Activated CD4-positive, alpha-beta memory T cell treated with anti-CD3 and anti-CD28 coated beads for 36 hours (primary cell): Measurements from ENCODE around the gene JUNB. TPM values are rescaled to one million over a fixed set of nuclear protein-coding genes. Genes with fewer than 3 reads are reported as not detected.

Experiments
- CTCF ChIA-PET: fragments of 350-600 bp; sonication (Branson Sonifier 250); formaldehyde crosslinking; loops from one replicate; lab custom pipeline; 2021; ENCODE audit warnings: antibody characterized with exemption, inconsistent platforms; lab: Charles Lee
- POLR2A ChIA-PET: fragments of 350-600 bp; sonication (Branson Sonifier 250); formaldehyde crosslinking; loops from one replicate; lab custom pipeline; 2021; ENCODE audit warnings: antibody characterized with exemption; lab: Charles Lee
- DNase-seq: peaks from one replicate; pipeline ENCODE4 v3.0.0-alpha.2; 2020
- H3K27ac Mint-ChIP-seq: one replicate; pipeline ENCODE4 v1.8.0; 2021; ENCODE audit warnings: mixed read lengths
- H3K27me3 Mint-ChIP-seq: one replicate; pipeline ENCODE4 v1.8.0; 2021; ENCODE audit warnings: mixed read lengths
- H3K36me3 Mint-ChIP-seq: one replicate; pipeline ENCODE4 v1.8.0; 2021; ENCODE audit warnings: mixed read lengths
- H3K4me1 Mint-ChIP-seq: one replicate; pipeline ENCODE4 v1.8.0; 2021; ENCODE audit warnings: low read depth, mixed read lengths
- H3K4me3 Mint-ChIP-seq: one replicate; pipeline ENCODE4 v1.8.0; 2021; ENCODE audit warnings: mild to moderate bottlenecking, mixed read lengths
- H3K9me3 Mint-ChIP-seq: one replicate; pipeline ENCODE4 v1.8.0; 2021; ENCODE audit warnings: mixed read lengths
- intact Hi-C: fragments of 100-400 bp; cut with micrococcal nuclease; formaldehyde crosslinking; loops from one replicate; pipeline ENCODE4 v1.15.1; 2023
- total RNA-seq, 2 experiments: library from RNA; stranded (reverse); gene quantifications; one replicate each; pipeline ENCODE4 v1.2.3, GENCODE V29; 2021

Gene JUNB
- total RNA-seq, result 100 to 1,000 TPM; 409 to 411 TPM

DNA sequence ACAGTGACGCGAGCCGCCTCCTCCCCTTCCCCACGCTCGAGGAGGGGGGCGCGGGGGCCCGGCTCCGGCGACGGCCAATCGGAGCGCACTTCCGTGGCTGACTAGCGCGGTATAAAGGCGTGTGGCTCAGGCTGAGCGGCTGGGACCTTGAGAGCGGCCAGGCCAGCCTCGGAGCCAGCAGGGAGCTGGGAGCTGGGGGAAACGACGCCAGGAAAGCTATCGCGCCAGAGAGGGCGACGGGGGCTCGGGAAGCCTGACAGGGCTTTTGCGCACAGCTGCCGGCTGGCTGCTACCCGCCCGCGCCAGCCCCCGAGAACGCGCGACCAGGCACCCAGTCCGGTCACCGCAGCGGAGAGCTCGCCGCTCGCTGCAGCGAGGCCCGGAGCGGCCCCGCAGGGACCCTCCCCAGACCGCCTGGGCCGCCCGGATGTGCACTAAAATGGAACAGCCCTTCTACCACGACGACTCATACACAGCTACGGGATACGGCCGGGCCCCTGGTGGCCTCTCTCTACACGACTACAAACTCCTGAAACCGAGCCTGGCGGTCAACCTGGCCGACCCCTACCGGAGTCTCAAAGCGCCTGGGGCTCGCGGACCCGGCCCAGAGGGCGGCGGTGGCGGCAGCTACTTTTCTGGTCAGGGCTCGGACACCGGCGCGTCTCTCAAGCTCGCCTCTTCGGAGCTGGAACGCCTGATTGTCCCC, at the start of gene JUNB:
JUNB (plus strand) TSS at position 142 of the 706 bp plus-strand sequence; CDS start at position 428, 286 bp downstream.
- ChIA-PET POLR2A (interaction anchor here (0.9 to 5.5 kb wide), 17 partner anchors 9 to 1055 kb away, joined by 3 to 89 read pairs (median 5); partner anchors contain the start of genes HOOK2, RAD23A, THSD8 and TNPO2), CTCF (interaction anchor here (0.7 to 18.0 kb wide), 8 partner anchors 9 to 174 kb away, joined by 3 to 636 read pairs (median 6); partner anchors contain the start of genes HOOK2 and TNPO2)
- no peaks in the 10 kb centered on the region for H3K9me3 Mint-ChIP-seq
- intact Hi-C loops, result loop anchor here (1.0 to 5.0 kb wide), 9 partner anchors 9 to 1056 kb away; partner anchors contain the start of genes CALR, GET3, IER2 and STX10
- peaks cover 30% of the 10 kb centered on the region for H3K36me3 Mint-ChIP-seq
- H3K27ac Mint-ChIP-seq, result peak within 1 kb of the TSS; percentile 99
- peaks cover 32% of the 10 kb centered on the region for H3K4me1 Mint-ChIP-seq
- peak; percentile 98 for DNase-seq
- H3K27me3 Mint-ChIP-seq, result no peaks in the 10 kb centered on the region
- peak within 1 kb of the TSS; percentile 94 for H3K4me3 Mint-ChIP-seq

DNA sequence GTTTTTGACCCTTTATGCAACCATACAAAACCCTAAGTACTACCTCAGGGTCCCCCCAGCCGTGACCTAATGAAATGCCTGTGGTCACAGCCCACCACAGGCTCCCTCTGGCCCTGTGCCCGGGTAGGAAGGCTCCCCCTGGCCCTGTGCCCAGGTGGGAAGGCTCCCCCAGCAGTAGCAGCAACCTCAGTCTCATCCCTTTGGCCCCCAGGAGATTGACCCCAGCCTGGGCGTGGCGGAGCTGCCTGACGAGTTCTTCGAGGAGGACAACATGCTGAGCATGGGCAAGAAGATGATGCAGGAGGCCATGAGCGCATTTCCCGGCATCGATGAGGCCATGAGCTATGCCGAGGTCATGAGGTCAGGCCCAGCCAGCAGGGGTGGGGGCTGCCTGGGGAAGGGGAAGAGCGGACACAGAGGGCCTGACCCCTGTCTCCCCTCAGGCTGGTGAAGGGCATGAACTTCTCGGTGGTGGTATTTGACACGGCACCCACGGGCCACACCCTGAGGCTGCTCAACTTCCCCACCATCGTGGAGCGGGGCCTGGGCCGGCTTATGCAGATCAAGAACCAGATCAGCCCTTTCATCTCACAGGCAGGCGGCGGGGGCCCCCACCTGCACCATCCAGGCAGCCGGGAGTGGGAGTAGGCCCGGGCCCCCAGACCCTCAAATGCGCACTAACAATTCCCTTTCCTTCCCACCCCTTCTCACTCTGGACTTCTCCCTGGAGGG, 46.0 kb upstream of the JUNB start:
- Mint-ChIP-seq H3K27me3 (no peaks in the 10 kb centered on the region), H3K4me3 (no peak overlapping the region), H3K36me3 (peaks cover 36% of the 10 kb centered on the region), H3K27ac (no peak overlapping the region), H3K4me1 (peaks cover 4% of the 10 kb centered on the region), H3K9me3 (peaks cover 7% of the 10 kb centered on the region)
- ChIA-PET CTCF (interaction anchor here (0.6 to 5.8 kb wide), 3 partner anchors 11 to 19 kb away, joined by 3 to 40 read pairs (median 4); no protein-coding TSS in a partner anchor), POLR2A (no interaction called here)
- intact Hi-C loops, result no loop called here
- no peak for DNase-seq

DNA sequence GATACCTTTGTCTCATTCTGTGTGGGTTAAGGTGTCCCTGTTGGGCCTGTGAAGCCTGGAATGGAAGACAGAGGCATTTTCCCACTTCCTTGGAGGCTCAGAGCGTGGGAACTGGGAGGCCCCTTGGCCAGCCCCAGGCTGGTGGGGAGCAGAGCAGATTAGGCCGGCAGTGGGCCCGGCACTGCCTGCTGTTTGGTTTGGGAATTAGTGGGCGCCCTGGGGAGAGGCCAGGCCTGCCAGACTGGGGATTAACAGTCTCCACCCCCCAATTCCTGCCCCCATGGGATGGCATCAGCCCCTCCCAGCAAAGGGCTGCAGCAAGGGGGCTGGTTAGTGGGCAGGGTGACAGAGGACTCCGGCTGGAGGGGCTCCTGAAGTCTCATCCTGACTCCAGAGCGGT, 42.8 kb upstream of the JUNB start:
- ChIA-PET POLR2A (interaction anchor here (0.5 kb wide), 1 partner anchor 131 kb away, joined by 5 read pairs; no protein-coding TSS in a partner anchor), CTCF (interaction anchor here (1.1 to 5.8 kb wide), 2 partner anchors 8 to 18 kb away, joined by 4 to 40 read pairs; no protein-coding TSS in a partner anchor)
- Mint-ChIP-seq H3K4me1 (peaks cover 4% of the 10 kb centered on the region), H3K27me3 (peaks cover 7% of the 10 kb centered on the region), H3K36me3 (peaks cover 25% of the 10 kb centered on the region), H3K9me3 (peaks cover 7% of the 10 kb centered on the region), H3K4me3 (no peak overlapping the region), H3K27ac (no peak overlapping the region)
- DNase-seq, result no peak
- intact Hi-C loops, result no loop called here

DNA sequence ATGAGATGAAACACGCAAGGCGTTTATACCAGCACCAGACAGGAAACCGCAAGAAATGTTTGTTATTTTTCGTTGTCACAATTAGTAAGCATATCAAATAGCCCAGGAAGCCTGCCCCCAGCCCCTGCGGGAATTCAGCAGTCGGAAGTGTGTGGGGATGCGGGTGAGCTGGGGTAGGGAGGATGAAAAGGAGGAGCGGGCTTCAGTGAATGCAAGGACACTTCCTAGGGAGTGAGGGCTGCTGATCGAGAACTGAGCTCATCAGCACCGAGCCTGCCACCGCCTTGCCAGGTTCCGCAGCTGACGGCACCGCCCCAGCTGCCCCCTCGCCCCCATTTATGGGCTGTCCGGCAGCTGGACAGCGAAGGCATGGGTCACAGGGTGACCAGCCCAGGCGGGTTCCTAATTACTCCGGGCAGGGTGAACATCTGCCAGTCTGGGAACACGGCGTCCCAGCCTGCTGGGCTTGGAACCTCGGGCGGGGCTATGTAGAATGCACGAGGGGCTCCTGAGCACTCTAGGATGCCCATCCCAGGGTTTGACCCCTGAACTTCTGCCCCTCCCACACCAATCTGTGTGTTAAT, 41.3 kb upstream of the JUNB start:
- Mint-ChIP-seq H3K9me3 (peaks cover 7% of the 10 kb centered on the region), H3K36me3 (peaks cover 23% of the 10 kb centered on the region), H3K27ac (no peak overlapping the region), H3K4me3 (no peak overlapping the region), H3K27me3 (peaks cover 7% of the 10 kb centered on the region), H3K4me1 (peaks cover 4% of the 10 kb centered on the region)
- ChIA-PET POLR2A (no interaction called here), CTCF (interaction anchor here (0.9 to 1.7 kb wide), 3 partner anchors 10 to 77 kb away, joined by 3 to 9 read pairs (median 3); no protein-coding TSS in a partner anchor)
- DNase-seq, result no peak
- intact Hi-C loops, result no loop called here

DNA sequence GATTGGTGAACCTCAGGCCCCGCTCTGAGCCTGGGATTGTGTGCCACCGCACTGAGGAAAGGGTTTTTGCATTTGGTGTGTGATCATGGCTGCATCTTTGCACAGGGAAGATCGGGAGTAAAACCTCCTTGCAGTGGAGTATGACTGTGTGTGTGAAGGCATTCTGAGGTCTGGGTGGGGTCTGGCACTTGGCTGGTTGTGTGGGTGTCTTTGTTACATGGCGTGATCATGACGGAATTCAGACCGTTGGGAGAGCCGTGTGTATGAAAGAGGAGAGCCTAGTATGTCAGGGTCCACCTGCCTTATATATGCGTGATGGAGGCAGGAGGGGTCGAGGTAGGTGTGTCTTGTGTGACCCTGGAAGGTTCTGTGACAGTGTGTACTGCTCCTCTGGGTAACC, 40.4 kb upstream of the JUNB start:
- peaks cover 21% of the 10 kb centered on the region for H3K36me3 Mint-ChIP-seq
- peaks cover 7% of the 10 kb centered on the region for H3K27me3 Mint-ChIP-seq
- DNase-seq, result no peak
- H3K4me1 Mint-ChIP-seq, result peaks cover 4% of the 10 kb centered on the region
- no peak overlapping the region for H3K27ac Mint-ChIP-seq
- ChIA-PET CTCF (interaction anchor here (1.2 to 1.7 kb wide), 2 partner anchors 10 to 15 kb away, joined by 3 to 9 read pairs; no protein-coding TSS in a partner anchor), POLR2A (no interaction called here)
- H3K9me3 Mint-ChIP-seq, result peaks cover 7% of the 10 kb centered on the region
- no peak overlapping the region for H3K4me3 Mint-ChIP-seq
- intact Hi-C loops, result no loop called here

DNA sequence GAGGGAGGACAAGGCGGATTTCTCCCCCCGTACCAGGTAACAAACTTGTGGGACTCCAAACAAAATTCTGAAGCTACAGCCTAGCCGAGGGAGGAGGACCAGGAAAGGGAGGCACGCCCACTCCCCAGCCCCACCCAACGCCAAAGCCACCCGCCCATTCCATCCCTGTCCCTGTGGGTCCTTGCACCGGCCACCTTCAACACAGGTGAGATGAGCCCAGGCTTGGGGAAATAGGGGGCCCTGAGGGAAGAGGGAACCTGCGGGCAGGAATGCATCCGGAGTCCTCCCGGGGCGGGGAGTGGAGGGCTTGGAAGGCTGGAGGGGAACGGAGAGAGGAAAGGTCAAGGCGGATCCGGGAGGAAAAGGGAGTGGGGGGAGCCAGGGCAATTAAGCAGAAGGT, 39.7 kb upstream of the JUNB start, which contains the start of gene BEST2:
BEST2 (plus strand) TSS at position 157 of the 400 bp plus-strand sequence. CDS start 802 bp downstream, outside the sequence.
- CTCF ChIA-PET, result interaction anchor here (1.4 to 1.7 kb wide), 2 partner anchors 8 to 14 kb away, joined by 6 to 7 read pairs; no protein-coding TSS in a partner anchor
- intact Hi-C loops, result no loop called here
- Mint-ChIP-seq H3K36me3 (peaks cover 18% of the 10 kb centered on the region), H3K27ac (no peak within 1 kb of the TSS), H3K4me3 (no peak within 1 kb of the TSS), H3K9me3 (peaks cover 7% of the 10 kb centered on the region), H3K27me3 (peaks cover 12% of the 10 kb centered on the region), H3K4me1 (peaks cover 4% of the 10 kb centered on the region)
- no peak for DNase-seq
- POLR2A ChIA-PET, result no interaction called here

DNA sequence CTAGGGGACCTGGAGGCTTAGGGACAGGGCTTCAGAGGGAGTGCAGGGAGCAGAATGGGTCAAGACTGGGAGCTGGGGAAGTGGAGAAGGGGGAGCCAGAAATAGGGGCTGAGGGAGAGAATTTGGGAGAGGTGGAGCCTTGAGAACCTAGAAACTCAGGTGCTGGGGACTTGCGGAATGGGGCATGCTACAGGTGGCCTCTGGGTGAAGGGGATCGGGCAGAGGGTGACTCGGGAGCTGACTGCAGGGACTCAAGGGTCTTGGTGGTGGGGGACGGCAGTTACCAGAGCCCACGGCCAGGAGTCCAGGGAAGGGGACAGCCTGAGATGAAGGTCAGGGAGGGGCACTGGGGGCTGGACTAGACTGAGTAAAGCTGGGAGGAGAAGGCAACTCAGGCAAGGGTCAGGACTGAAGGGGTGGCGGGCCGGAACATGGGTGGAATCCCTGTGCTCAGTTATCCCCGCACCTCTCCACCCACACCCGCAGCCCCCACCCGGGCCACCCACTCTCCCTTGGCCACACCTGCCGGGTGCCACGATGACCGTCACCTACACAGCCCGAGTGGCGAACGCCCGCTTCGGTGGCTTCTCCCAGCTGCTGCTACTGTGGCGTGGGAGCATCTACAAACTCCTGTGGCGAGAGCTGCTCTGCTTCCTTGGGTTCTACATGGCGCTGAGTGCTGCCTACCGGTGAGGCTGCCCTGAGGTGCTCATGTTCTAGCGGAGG, 39.1 kb upstream of the JUNB start:
- Mint-ChIP-seq H3K27ac (no peak overlapping the region), H3K9me3 (peaks cover 7% of the 10 kb centered on the region), H3K4me1 (peaks cover 4% of the 10 kb centered on the region), H3K4me3 (no peak overlapping the region), H3K27me3 (peaks cover 12% of the 10 kb centered on the region), H3K36me3 (peaks cover 12% of the 10 kb centered on the region)
- POLR2A ChIA-PET, result no interaction called here
- CTCF ChIA-PET, result interaction anchor here (1.4 to 1.7 kb wide), 3 partner anchors 8 to 96 kb away, joined by 6 to 7 read pairs (median 6); no protein-coding TSS in a partner anchor
- intact Hi-C loops, result no loop called here
- DNase-seq, result no peak

DNA sequence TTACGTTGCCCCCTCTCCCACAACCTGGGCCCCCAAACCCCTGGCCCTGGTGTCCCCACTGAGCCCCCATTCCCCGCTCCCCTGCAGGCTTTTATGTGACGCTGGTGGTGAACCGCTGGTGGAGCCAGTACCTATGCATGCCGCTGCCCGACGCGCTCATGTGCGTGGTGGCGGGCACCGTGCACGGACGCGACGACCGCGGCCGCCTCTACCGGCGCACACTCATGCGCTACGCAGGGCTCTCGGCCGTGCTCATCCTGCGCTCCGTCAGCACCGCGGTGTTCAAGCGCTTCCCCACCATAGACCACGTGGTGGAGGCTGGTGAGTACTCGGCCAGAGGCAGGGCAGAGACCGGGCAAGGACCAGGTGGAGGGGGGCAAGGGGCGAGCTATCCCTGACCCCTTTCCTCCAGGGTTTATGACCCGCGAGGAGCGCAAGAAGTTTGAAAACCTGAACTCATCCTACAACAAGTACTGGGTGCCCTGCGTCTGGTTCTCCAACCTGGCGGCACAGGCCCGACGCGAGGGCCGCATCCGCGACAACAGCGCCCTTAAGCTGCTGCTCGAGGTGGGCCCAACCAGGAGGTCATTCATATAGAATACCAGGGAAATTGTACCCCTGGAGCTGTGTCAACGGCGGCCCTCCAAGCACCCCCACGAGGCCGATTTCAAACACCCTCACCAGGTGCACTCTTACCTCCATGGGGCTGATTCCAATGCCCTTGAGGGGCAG, 36.7 kb upstream of the JUNB start:
- DNase-seq, result no peak
- Mint-ChIP-seq H3K4me1 (peaks cover 3% of the 10 kb centered on the region), H3K4me3 (no peak overlapping the region), H3K27me3 (peaks cover 17% of the 10 kb centered on the region), H3K27ac (no peak overlapping the region), H3K9me3 (no peaks in the 10 kb centered on the region), H3K36me3 (no peaks in the 10 kb centered on the region)
- POLR2A ChIA-PET, result no interaction called here
- CTCF ChIA-PET, result interaction anchor here (0.5 to 7.6 kb wide), 9 partner anchors 8 to 553 kb away, joined by 3 to 116 read pairs (median 5); partner anchors contain the start of genes GET3 and TRIR
- intact Hi-C loops, result no loop called here

DNA sequence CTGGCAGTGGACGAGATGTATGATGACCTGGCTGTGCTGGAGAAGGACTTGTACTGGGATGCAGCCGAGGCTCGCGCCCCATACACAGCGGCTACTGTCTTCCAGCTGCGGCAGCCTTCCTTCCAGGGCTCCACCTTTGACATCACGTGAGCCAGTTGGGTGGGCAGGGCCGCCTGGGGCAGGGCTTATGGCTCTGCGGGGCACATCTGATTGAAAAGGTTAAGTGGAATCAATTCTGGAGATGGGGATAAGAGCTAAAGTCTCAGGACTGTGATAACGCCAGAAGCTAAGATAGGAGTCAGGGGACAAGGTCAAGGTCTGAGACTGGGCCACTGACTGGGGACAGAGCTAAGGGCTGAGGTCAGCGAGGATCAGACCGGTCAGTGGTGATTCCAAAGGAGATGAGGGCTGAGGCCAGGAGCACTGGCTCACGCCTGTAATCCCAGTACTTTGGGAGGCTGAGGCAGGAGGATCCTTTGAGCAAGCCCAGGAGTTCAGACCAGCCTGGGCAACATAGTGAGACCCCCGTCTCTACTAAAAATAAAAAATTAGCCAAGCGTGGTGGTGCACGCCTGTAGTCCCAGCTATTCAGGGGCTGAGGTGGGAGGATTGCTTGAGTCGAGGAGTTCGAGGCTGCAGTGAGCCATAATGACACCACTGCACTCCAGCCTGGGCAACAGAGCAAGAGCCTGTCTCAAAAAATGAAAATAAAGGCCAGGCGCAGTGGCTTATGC, 35.0 kb upstream of the JUNB start:
- ChIA-PET POLR2A (interaction anchor here (0.6 kb wide), 1 partner anchor 27 kb away, joined by 3 read pairs; no protein-coding TSS in a partner anchor), CTCF (interaction anchor here (0.6 to 15.7 kb wide), 8 partner anchors 9 to 126 kb away, joined by 3 to 636 read pairs (median 31); partner anchors contain the start of genes GET3, JUNB, PRDX2 and RNASEH2A)
- Mint-ChIP-seq H3K9me3 (no peaks in the 10 kb centered on the region), H3K36me3 (no peaks in the 10 kb centered on the region), H3K27me3 (peaks cover 11% of the 10 kb centered on the region), H3K4me1 (peaks cover 4% of the 10 kb centered on the region), H3K4me3 (no peak overlapping the region), H3K27ac (no peak overlapping the region)
- DNase-seq, result no peak
- intact Hi-C loops, result no loop called here
